GM12878 (cell line): ENCODE data around the gene AGPAT4. TPM values are rescaled to one million over a fixed set of nuclear protein-coding genes. Genes with fewer than 3 reads are reported as not detected.

Source experiments
- ATAC-seq: fragments of 200-7000 bp; cut with Tn5 transposase; 3 replicates; pipeline ENCODE4 v1.9.1; 2020; ENCODE audit warnings: mild to moderate bottlenecking, moderate library complexity
- BruUV-seq: library from RNA; stranded (reverse); fragments of 400-500 nt; replicated peaks from 2 replicates; lab custom pipeline; 2021; lab: Mats Ljungman, UMichigan
- CTCF ChIA-PET: fragments of 300-600 bp; sonication (Branson Sonifier 250); formaldehyde crosslinking; extraction: SDS; loops from one replicate; lab custom pipeline; 2021; ENCODE audit warnings: inconsistent platforms; lab: Yijun Ruan, JAX
- POLR2A ChIA-PET: fragments of 350-600 bp; formaldehyde crosslinking; extraction: SDS; loops from one replicate; lab custom pipeline; 2021; ENCODE audit warnings: inconsistent platforms; lab: Charles Lee
- RAD21 ChIA-PET: fragments of 300-600 bp; sonication (Branson Sonifier 250); formaldehyde crosslinking; loops from one replicate; lab custom pipeline; 2023; ENCODE audit warnings: antibody characterized with exemption; ENCODE audit not compliant: unreplicated experiment; lab: Charles Lee
- SMC1A ChIA-PET: fragments of 300-600 bp; sonication (Branson Sonifier 250); formaldehyde crosslinking; loops from one replicate; lab custom pipeline; 2023; ENCODE audit not compliant: unreplicated experiment, uncharacterized antibody; lab: Charles Lee
- DNase-seq: peaks from one replicate; pipeline ENCODE4 v3.0.0-alpha.2; 2011; ENCODE audit warnings: low read depth, low spot score
- FAIRE-seq: peaks from 3 replicates; lab custom pipeline; 2011; peaks lifted over from hg19 to GRCh38; lab: Jason Lieb, UNC
- H2AFZ ChIP-seq: 2 replicates; pipeline ENCODE4 v1.6.0; 2011; ENCODE audit warnings: low read depth, low read length, control low read depth; ENCODE audit not compliant: control insufficient read depth
- H3K27ac ChIP-seq: 2 replicates; pipeline ENCODE4 v1.5.1; 2011; ENCODE audit warnings: control low read depth; ENCODE audit not compliant: control insufficient read depth, insufficient read depth
- H3K27me3 ChIP-seq, 2 experiments: replicated peaks in 1 of 2; 2 replicates each; pipeline versions ENCODE4 v1.6.0 to v1.6.1; 2011; ENCODE audit warnings: low read length in 1 of 2; ENCODE audit not compliant: control insufficient read depth in 2 of 2, insufficient read depth in 2 of 2
- H3K36me3 ChIP-seq, 2 experiments: 2 replicates each; pipeline ENCODE4 v1.5.1; 2011; ENCODE audit warnings: low read length in 1 of 2; ENCODE audit not compliant: control insufficient read depth in 2 of 2, insufficient read depth in 2 of 2
- H3K4me1 ChIP-seq: 2 replicates; pipeline ENCODE4 v1.6.1; 2011; ENCODE audit warnings: mild to moderate bottlenecking, low read length, moderate library complexity, mixed read lengths; ENCODE audit not compliant: control insufficient read depth, insufficient read depth
- H3K4me2 ChIP-seq: 2 replicates; pipeline ENCODE4 v1.6.0; 2011; ENCODE audit warnings: control low read depth; ENCODE audit not compliant: control insufficient read depth, insufficient read depth
- H3K4me3 ChIP-seq: fragments of 200-600 bp; sonication (generic); 2 replicates; pipeline ENCODE4 v1.5.1; 2016
- H3K79me2 ChIP-seq: 2 replicates; pipeline ENCODE4 v1.6.0; 2011; ENCODE audit warnings: low read length; ENCODE audit not compliant: control insufficient read depth, insufficient read depth
- H3K9ac ChIP-seq: 2 replicates; pipeline ENCODE4 v1.8.0; 2011; ENCODE audit warnings: low read length, control low read depth, mixed read lengths; ENCODE audit not compliant: control insufficient read depth, insufficient read depth
- H3K9me3 ChIP-seq: replicated peaks from 3 replicates; pipeline ENCODE4 v1.5.1; 2011; ENCODE audit warnings: mild to moderate bottlenecking, low read length; ENCODE audit not compliant: control insufficient read depth, insufficient read depth
- H4K20me1 ChIP-seq: 2 replicates; pipeline ENCODE4 v1.6.0; 2011; ENCODE audit not compliant: control insufficient read depth, insufficient read depth
- BHLHE40 ChIP-seq, 2 experiments: fragments of 450-650 bp in 1 of 2; IDR thresholded peaks; 2 replicates each; pipeline ENCODE4 v1.6.1; 2011 to 2017; ENCODE audit warnings: low read depth in 2 of 2, borderline replicate concordance in 1 of 2, improper control_type of control experiment in 1 of 2, low read length in 1 of 2, mild to moderate bottlenecking in 1 of 2
- CBX5 ChIP-seq: sonication (generic); IDR thresholded peaks from 2 replicates; pipeline ENCODE4 v1.6.1; 2016; ENCODE audit warnings: low read depth, moderate library complexity, mild to moderate bottlenecking, inconsistent platforms
- EZH2 ChIP-seq: IDR thresholded peaks from 2 replicates; pipeline ENCODE4 v1.6.1; 2012; ENCODE audit warnings: low read depth, mild to moderate bottlenecking, control low read depth, inconsistent platforms, low read length, borderline replicate concordance; ENCODE audit not compliant: control insufficient read depth
- FOXM1 ChIP-seq: IDR thresholded peaks from 2 replicates; pipeline ENCODE4 v1.6.1; 2012; ENCODE audit warnings: low read depth, mild to moderate bottlenecking, inconsistent platforms, low read length, moderate library complexity
- IKZF2 ChIP-seq, 2 experiments: fragments of 450-650 bp; IDR thresholded peaks; 2 replicates each; pipeline ENCODE4 v1.6.1; 2017; ENCODE audit warnings: mild to moderate bottlenecking in 2 of 2, moderate library complexity in 2 of 2
- MLLT1 ChIP-seq: fragments of 450-650 bp; IDR thresholded peaks from 2 replicates; pipeline ENCODE4 v1.6.1; 2016; ENCODE audit warnings: mild to moderate bottlenecking
- MXI1 ChIP-seq: fragments of 150-350 bp; IDR thresholded peaks from 2 replicates; pipeline ENCODE4 v1.6.1; 2011; ENCODE audit warnings: low read depth, mild to moderate bottlenecking, inconsistent platforms, low read length, improper control_type of control experiment
- MYC ChIP-seq: IDR thresholded peaks from 2 replicates; pipeline ENCODE4 v1.6.1; 2011; ENCODE audit warnings: mild to moderate bottlenecking, low read length, moderate library complexity, inconsistent platforms; ENCODE audit not compliant: insufficient read depth, insufficient replicate concordance, insufficient read length, severe bottlenecking
- NFYB ChIP-seq: IDR thresholded peaks from 2 replicates; pipeline ENCODE4 v1.6.1; 2011; ENCODE audit warnings: low read depth, mild to moderate bottlenecking, low read length, improper control_type of control experiment, moderate library complexity; ENCODE audit not compliant: insufficient read depth
- PBX3 ChIP-seq: IDR thresholded peaks from 2 replicates; pipeline ENCODE4 v1.6.1; 2011; ENCODE audit warnings: mild to moderate bottlenecking, low read depth, low read length, moderate library complexity; ENCODE audit not compliant: insufficient replicate concordance
- RCOR1 ChIP-seq: conservative IDR thresholded peaks from 2 replicates; pipeline ENCODE4 v1.6.1; 2012; ENCODE audit warnings: low read depth, low read length, improper control_type of control experiment
- RFX5 ChIP-seq: IDR thresholded peaks from 2 replicates; pipeline ENCODE4 v1.6.1; 2011; ENCODE audit warnings: low read depth, low read length, improper control_type of control experiment
- SMAD1 ChIP-seq: fragments of 450-650 bp; IDR thresholded peaks from 2 replicates; pipeline ENCODE4 v1.6.1; 2018; ENCODE audit warnings: mild to moderate bottlenecking, low read depth; ENCODE audit not compliant: partially characterized antibody
- SMARCA5 ChIP-seq: fragments of 450-650 bp; IDR thresholded peaks from 2 replicates; pipeline ENCODE4 v1.6.1; 2017; ENCODE audit warnings: mild to moderate bottlenecking
- SREBF1 ChIP-seq: IDR thresholded peaks from 2 replicates; pipeline ENCODE4 v1.6.1; 2012; ENCODE audit warnings: mild to moderate bottlenecking, low read length
- SREBF2 ChIP-seq: IDR thresholded peaks from 2 replicates; pipeline ENCODE4 v1.6.1; 2012; ENCODE audit warnings: mild to moderate bottlenecking, low read length
- SRF ChIP-seq, 2 experiments: IDR thresholded peaks; 2 replicates each; pipeline ENCODE4 v1.6.1; 2011; ENCODE audit warnings: low read depth in 2 of 2, low read length in 2 of 2, mild to moderate bottlenecking in 1 of 2, moderate library complexity in 1 of 2
- TARDBP ChIP-seq: IDR thresholded peaks from 2 replicates; pipeline ENCODE4 v1.6.1; 2016; ENCODE audit warnings: borderline replicate concordance
- WRNIP1 ChIP-seq: IDR thresholded peaks from 2 replicates; pipeline ENCODE4 v1.6.1; 2011; ENCODE audit warnings: low read depth, low read length, improper control_type of control experiment, borderline replicate concordance
- ZBED1 ChIP-seq: IDR thresholded peaks from 2 replicates; pipeline ENCODE4 v1.6.1; 2016; ENCODE audit warnings: borderline replicate concordance
- ZBTB33 ChIP-seq: fragments of 450-650 bp; IDR thresholded peaks from 2 replicates; pipeline ENCODE4 v1.6.1; 2017; ENCODE audit warnings: mild to moderate bottlenecking
- WGBS: methylation state at CpG from one replicate; pipeline ENCODE4 v1.1.6; 2016; ENCODE audit warnings: low lambda C conversion rate; ENCODE audit not compliant: insufficient replicate concordance, insufficient coverage; ENCODE audit errors: missing lambda C conversion rate; 5-methylcytosine and 5-hydroxymethylcytosine counted together
- in situ Hi-C: fragments of 300-500 bp; cut with MboI; formaldehyde crosslinking; loops from 9 replicates; pipeline ENCODE4 v1.14.3; 2018; ENCODE audit warnings: mixed read lengths
- intact Hi-C: fragments of 100-400 bp; cut with micrococcal nuclease; formaldehyde crosslinking; loops from one replicate; pipeline ENCODE4 v1.14.2; 2022; ENCODE audit not compliant: unreplicated experiment
- polyA plus RNA-seq, 11 experiments: library from polyadenylated mRNA; depleted of rRNA in 4 of 11; unstranded in 6 of 11; stranded (reverse) in 5 of 11; fragments of >200 nt; fragmentation: Nextera tagmentation in 4 of 11; fragmentation: Illumina TruSeq in 1 of 11; extraction: Ambion mirVana in 4 of 11; extraction: Trizol in 1 of 11; gene quantifications; 1 replicate in 1 of 11; 2 replicates in 10 of 11; pipeline versions ENCODE4 v1.2.1 to v1.2.3, GENCODE V29; 2011 to 2016; ENCODE audit warnings: inconsistent platforms in 2 of 11, missing spikeins in 2 of 11, low read depth in 1 of 11
- total RNA-seq, 4 experiments: library from RNA; depleted of rRNA in 3 of 4; stranded (reverse); fragments of >200 nt in 3 of 4; fragmentation: Illumina TruSeq in 1 of 4; extraction: Trizol in 1 of 4; gene quantifications; 2 replicates each; pipeline versions ENCODE4 v1.2.1 to v1.2.3, GENCODE V29; 2013 to 2021

The AGPAT4 gene
- total and polyA plus RNA-seq, 10 of the 15 experiments (the other 5 are each of a cell fraction or from before 2014, with no cell fraction given), result 0.34 to 2.2 (median 1.3) TPM

GRCh38 chr6:161290751-161291150, 16.9 kb upstream of the AGPAT4 start (continued):
- TF ChIP-seq MLLT1 (no peak), RFX5 (no peak), MYC (no peak), BHLHE40 (IDR thresholded peaks at IDR 0.05; ENCODE audit: borderline replicate concordance in 1 of 2, low read depth in 2 of 2, low read length in 1 of 2) (no peak), PBX3 (no peak), EZH2 (no peak)
- TF ChIP-seq, all 136 proteins: peak for 0

GRCh38 chr6:161284653-161285052, 10.8 kb upstream of the AGPAT4 start:
- Histone ChIP-seq H3K4me1 (no peaks in the 10 kb centered on the region), H3K79me2 (no peaks in the 10 kb centered on the region), H3K27ac (no peak overlapping the region), H4K20me1 (no peaks in the 10 kb centered on the region), H3K4me3 (no peak overlapping the region), H3K36me3 (no peaks in the 10 kb centered on the region), H3K27me3 (no peaks in the 10 kb centered on the region), H3K9me3 (no peaks in the 10 kb centered on the region), H2AFZ (no peak overlapping the region), H3K9ac (no peak overlapping the region), H3K4me2 (no peak overlapping the region)
- intact Hi-C loops, result no loop called here
- DNase-seq, result no peak
- ChIA-PET POLR2A (no interaction called here), SMC1A (no interaction called here), RAD21 (no interaction called here), CTCF (no interaction called here)
- FAIRE-seq, result no peak
- 14% methylated on average over 5 of the region's 5 CpGs for WGBS
- in situ Hi-C loops, result no loop called here
- no peak for ATAC-seq
- BruUV-seq, result no TSS peak
- TF ChIP-seq FOXM1, result no peak
- TF ChIP-seq IKZF2 (IDR thresholded peaks at IDR 0.05), result no peak
- no peak for TF ChIP-seq RCOR1
- TF ChIP-seq WRNIP1, result no peak
- TF ChIP-seq NFYB, result no peak
- TF ChIP-seq RFX5, result no peak
- no peak for TF ChIP-seq TARDBP
- TF ChIP-seq ZBED1, result no peak
- no peak for TF ChIP-seq SREBF1
- no peak for TF ChIP-seq MXI1
- no peak for TF ChIP-seq SREBF2
- no peak for TF ChIP-seq SMAD1
- TF ChIP-seq SRF (IDR thresholded peaks at IDR 0.05; ENCODE audit: low read depth in 2 of 2, low read length in 2 of 2), result no peak
- no peak for TF ChIP-seq SMARCA5
- TF ChIP-seq CBX5, result no peak
- TF ChIP-seq ZBTB33, result no peak
